Brain microvascular endothelial cell (primary cell): ENCODE data around the gene MTHFD1L.

ENCODE experiments used
- DNase-seq: peaks from one replicate; pipeline ENCODE4 v3.0.0-alpha.2; 2020
- H3K27ac ChIP-seq: fragments of 250-450 bp; sonication (Bioruptor Pico); 2 replicates; pipeline ENCODE4 v1.5.1; 2020; ENCODE audit warnings: mild to moderate bottlenecking, moderate library complexity
- H3K27me3 ChIP-seq: fragments of 250-450 bp; sonication (Bioruptor Pico); replicated peaks from 2 replicates; pipeline ENCODE4 v1.5.1; 2020; ENCODE audit warnings: mild to moderate bottlenecking
- H3K36me3 ChIP-seq: fragments of 250-450 bp; sonication (Bioruptor Pico); replicated peaks from 2 replicates; pipeline ENCODE4 v1.5.1; 2020; ENCODE audit warnings: mild to moderate bottlenecking
- H3K4me3 ChIP-seq: 2 replicates; pipeline ENCODE4 v1.5.1; 2011; ENCODE audit warnings: low read depth, mild to moderate bottlenecking, control low read depth, low read length, moderate library complexity
- in situ Hi-C: cut with HindIII; loops from 2 replicates; pipeline ENCODE4 v1.10.0; 2017; ENCODE audit warnings: low sequenced_read_pairs, low pct_ligation_motif_present
- TF ChIP-seq, protein P1 (sequence below): IDR thresholded peaks from 2 replicates; pipeline ENCODE4 v1.5.1; 2011; ENCODE audit warnings: low read depth, mild to moderate bottlenecking, moderate library complexity, low read length, control low read depth, inconsistent platforms; ENCODE audit errors: missing control alignments

MTHFD1L gene

DNA sequence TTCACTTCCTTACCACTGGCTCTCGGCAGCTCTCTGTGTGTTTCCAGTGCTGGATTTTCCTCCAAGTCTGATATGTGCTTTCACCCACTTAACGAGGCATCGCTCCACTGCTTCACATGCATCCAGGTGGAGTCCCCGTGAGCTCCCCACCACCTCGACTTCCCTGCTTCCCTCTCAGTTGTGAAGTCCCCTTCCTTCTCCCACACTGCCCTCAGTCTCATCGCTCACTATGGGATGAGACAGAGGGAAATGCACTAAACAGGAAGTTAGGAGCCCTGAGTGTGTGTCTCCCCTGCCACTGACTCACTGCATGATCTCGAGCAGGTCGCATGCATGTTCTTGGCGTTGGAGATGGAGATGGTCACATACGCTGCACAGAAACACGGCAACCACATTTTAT lies 84.0 kb downstream of the MTHFD1L start:
- in situ Hi-C loops, result no loop called here
- Histone ChIP-seq H3K27ac (no peak overlapping the region), H3K4me3 (no peak overlapping the region), H3K36me3 (peaks cover 44% of the 10 kb centered on the region), H3K27me3 (no peaks in the 10 kb centered on the region)
- DNase-seq, result no peak
- TF ChIP-seq, protein P1, sequence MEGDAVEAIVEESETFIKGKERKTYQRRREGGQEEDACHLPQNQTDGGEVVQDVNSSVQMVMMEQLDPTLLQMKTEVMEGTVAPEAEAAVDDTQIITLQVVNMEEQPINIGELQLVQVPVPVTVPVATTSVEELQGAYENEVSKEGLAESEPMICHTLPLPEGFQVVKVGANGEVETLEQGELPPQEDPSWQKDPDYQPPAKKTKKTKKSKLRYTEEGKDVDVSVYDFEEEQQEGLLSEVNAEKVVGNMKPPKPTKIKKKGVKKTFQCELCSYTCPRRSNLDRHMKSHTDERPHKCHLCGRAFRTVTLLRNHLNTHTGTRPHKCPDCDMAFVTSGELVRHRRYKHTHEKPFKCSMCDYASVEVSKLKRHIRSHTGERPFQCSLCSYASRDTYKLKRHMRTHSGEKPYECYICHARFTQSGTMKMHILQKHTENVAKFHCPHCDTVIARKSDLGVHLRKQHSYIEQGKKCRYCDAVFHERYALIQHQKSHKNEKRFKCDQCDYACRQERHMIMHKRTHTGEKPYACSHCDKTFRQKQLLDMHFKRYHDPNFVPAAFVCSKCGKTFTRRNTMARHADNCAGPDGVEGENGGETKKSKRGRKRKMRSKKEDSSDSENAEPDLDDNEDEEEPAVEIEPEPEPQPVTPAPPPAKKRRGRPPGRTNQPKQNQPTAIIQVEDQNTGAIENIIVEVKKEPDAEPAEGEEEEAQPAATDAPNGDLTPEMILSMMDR, result no peak

DNA sequence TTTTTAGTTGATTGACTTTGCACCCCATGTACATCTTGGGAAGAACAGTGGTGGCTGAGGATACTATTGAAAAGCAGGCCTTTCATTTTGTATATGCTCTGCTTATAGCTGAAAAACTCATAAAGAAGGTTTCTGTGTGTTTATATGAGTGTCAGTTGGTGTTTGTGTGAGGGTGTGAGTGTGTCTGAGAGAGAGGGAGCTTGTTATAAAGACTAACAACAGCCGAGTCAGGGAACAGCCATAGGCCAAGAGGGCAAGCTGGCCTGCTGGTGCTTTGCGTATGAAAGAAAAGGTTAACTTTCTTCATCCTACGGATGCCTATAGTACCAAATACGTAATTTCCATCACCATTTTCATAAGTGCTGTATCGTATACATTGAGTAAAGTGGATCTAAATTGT lies 88.3 kb downstream of the MTHFD1L start:
- H3K27me3 ChIP-seq, result no peaks in the 10 kb centered on the region
- H3K36me3 ChIP-seq, result peaks cover 51% of the 10 kb centered on the region
- H3K27ac ChIP-seq, result no peak overlapping the region
- H3K4me3 ChIP-seq, result no peak overlapping the region
- in situ Hi-C loops, result no loop called here
- DNase-seq, result no peak
- TF ChIP-seq, protein P1, result no peak

DNA sequence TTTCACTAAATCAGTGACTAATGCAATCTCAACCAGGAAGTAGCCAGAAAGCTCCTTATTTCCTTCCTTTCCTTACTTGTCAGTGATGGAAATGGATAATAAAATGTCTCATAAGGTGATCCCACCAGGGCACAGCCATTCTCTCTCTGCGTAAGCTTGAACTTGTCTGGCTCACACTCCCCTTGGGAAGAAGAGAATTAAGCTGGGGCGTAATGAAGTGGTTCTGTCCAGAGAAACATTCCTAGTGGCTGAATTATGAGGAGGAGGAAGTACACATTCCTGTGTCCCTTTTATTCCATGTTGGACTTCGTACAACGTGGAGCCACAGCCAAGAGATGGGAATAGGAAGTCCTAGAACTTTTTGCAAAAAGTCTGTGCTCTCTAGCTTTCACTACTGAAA lies 93.7 kb downstream of the MTHFD1L start:
- Histone ChIP-seq H3K27ac (no peak overlapping the region), H3K4me3 (no peak overlapping the region), H3K27me3 (no peaks in the 10 kb centered on the region), H3K36me3 (peaks cover 56% of the 10 kb centered on the region)
- TF ChIP-seq, protein P1, result no peak
- in situ Hi-C loops, result no loop called here
- no peak for DNase-seq

DNA sequence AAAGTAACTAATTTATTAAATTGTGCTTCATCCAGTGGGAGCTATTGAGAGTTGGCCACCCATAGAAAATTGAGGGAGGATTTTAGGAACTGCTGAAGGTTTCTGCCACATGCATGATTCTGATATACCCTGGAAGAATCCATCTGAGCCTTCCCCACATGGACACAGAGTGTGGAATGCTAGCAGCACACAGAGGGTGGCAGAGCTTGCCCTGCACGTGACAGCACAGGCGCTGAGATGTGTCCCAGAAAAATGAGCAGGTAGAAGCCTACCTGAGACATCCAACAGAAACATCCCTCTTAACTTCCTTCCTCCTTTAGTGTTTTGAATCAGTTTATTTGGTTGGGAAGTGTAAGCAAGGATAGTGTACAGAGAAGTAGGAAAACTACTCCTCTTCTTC lies 96.9 kb downstream of the MTHFD1L start:
- TF ChIP-seq, protein P1, result no peak
- Histone ChIP-seq H3K4me3 (no peak overlapping the region), H3K27me3 (no peaks in the 10 kb centered on the region), H3K27ac (no peak overlapping the region), H3K36me3 (peaks cover 56% of the 10 kb centered on the region)
- DNase-seq, result no peak
- in situ Hi-C loops, result no loop called here

DNA sequence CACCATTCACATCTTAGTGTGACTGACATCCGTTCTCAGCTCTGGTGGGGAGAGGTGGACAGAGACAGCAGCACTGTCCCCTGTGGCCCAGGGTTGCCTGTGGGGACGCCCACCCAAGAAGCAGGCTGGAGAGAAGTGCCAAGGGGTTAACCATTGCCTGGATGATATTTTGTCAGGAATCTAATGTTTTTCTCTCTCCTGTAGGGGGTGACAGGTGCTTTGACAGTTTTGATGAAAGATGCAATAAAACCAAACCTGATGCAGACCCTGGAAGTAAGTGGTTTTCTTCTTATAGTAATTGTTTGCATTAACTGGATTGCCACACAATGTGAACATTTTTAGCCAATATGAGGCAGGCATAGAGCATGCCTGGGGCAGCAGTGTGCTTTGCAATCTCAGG lies 99.3 kb downstream of the MTHFD1L start:
- Histone ChIP-seq H3K27ac (no peak overlapping the region), H3K4me3 (no peak overlapping the region), H3K36me3 (peaks cover 41% of the 10 kb centered on the region), H3K27me3 (no peaks in the 10 kb centered on the region)
- in situ Hi-C loops, result no loop called here
- TF ChIP-seq, protein P1, result peak; percentile 22
- DNase-seq, result no peak

DNA sequence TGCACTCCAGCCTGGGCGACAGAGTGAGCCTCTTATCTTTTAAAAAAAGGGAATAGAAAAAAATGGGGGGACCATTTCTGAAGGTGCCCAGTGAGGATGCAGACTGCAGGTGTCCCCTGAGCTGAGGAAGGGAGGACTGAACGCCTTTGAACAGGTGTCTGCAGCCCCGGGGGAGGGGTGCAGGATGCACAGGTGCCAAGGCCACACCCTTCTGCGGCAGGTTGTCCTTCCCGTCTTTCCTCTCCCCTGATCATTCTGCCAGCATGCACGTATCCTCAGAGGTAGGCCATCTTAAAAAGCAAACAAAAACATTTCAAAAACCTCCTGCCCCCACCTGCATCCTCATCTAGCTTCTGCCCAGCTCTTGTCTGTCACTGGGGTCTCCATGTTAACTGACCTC lies 101.3 kb downstream of the MTHFD1L start:
- no peak for DNase-seq
- Histone ChIP-seq H3K27ac (no peak overlapping the region), H3K36me3 (peaks cover 27% of the 10 kb centered on the region), H3K27me3 (no peaks in the 10 kb centered on the region), H3K4me3 (no peak overlapping the region)
- in situ Hi-C loops, result no loop called here
- TF ChIP-seq, protein P1, result no peak
